GM12865 (cell line): ENCODE measurements around the gene EIF4G1.

Experiments used
- DNase-seq: peaks from one replicate; pipeline ENCODE4 v3.0.0; 2010; ENCODE audit warnings: low read depth
- H3K4me3 ChIP-seq: 2 replicates; pipeline ENCODE4 v1.5.1; 2011; ENCODE audit warnings: mild to moderate bottlenecking, low read depth, low read length, control low read depth
- TF ChIP-seq, protein P1 (sequence below): IDR thresholded peaks from 2 replicates; pipeline ENCODE4 v1.5.1; 2011; ENCODE audit warnings: low read length, control low read depth, low read depth, inconsistent platforms; ENCODE audit not compliant: insufficient read depth; ENCODE audit errors: missing control alignments

EIF4G1 gene

DNA sequence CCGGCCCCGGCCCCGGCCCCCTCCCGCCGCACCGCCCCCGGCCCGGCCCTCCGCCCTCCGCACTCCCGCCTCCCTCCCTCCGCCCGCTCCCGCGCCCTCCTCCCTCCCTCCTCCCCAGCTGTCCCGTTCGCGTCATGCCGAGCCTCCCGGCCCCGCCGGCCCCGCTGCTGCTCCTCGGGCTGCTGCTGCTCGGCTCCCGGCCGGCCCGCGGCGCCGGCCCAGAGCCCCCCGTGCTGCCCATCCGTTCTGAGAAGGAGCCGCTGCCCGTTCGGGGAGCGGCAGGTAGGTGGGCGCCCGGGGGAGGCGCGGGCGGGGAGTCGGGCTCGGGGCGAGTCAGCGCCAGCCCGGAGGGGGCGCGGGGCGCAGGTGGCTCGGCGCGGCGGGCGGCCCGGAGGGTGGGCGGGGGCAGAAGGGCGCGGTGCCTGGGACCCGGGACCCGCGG is 65.8 kb downstream of the EIF4G1 start:
- no peak overlapping the region for H3K4me3 ChIP-seq
- DNase-seq: no peak
- TF ChIP-seq, protein P1, sequence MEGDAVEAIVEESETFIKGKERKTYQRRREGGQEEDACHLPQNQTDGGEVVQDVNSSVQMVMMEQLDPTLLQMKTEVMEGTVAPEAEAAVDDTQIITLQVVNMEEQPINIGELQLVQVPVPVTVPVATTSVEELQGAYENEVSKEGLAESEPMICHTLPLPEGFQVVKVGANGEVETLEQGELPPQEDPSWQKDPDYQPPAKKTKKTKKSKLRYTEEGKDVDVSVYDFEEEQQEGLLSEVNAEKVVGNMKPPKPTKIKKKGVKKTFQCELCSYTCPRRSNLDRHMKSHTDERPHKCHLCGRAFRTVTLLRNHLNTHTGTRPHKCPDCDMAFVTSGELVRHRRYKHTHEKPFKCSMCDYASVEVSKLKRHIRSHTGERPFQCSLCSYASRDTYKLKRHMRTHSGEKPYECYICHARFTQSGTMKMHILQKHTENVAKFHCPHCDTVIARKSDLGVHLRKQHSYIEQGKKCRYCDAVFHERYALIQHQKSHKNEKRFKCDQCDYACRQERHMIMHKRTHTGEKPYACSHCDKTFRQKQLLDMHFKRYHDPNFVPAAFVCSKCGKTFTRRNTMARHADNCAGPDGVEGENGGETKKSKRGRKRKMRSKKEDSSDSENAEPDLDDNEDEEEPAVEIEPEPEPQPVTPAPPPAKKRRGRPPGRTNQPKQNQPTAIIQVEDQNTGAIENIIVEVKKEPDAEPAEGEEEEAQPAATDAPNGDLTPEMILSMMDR: no peak

DNA sequence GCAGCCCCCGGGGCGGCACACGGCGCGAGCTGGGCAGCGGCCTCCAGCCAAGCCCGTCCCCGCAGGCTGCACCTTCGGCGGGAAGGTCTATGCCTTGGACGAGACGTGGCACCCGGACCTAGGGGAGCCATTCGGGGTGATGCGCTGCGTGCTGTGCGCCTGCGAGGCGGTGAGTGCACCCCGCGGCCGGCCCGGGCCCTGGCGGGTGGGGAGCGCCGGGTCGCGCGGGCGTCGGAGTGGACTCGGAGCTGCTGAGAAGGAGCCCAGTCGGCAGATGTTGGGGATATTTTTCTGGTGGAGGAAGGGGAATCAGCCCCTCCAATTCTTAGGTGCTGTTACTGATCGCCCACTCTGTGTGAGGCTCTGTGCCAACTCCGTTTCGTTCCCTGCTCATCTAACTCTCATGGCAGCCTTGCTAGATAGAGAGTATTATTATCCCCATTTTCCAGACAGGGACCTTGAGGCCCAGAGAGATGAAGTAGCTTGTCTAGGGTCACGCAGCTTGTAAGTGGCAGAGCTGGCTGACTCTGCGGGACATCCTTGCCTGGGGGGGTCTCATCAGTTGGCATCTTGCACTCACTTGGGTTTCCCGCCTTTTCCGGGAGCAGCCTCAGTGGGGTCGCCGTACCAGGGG is 66.3 kb downstream of the EIF4G1 start:
- TF ChIP-seq, protein P1: no peak
- no peak for DNase-seq
- no peak overlapping the region for H3K4me3 ChIP-seq

GRCh38 chr3:184381261-184382224 is 67.1 kb downstream of the EIF4G1 start:
- DNase-seq: no peak
- TF ChIP-seq, protein P1: no peak
- H3K4me3 ChIP-seq: no peak overlapping the region

DNA sequence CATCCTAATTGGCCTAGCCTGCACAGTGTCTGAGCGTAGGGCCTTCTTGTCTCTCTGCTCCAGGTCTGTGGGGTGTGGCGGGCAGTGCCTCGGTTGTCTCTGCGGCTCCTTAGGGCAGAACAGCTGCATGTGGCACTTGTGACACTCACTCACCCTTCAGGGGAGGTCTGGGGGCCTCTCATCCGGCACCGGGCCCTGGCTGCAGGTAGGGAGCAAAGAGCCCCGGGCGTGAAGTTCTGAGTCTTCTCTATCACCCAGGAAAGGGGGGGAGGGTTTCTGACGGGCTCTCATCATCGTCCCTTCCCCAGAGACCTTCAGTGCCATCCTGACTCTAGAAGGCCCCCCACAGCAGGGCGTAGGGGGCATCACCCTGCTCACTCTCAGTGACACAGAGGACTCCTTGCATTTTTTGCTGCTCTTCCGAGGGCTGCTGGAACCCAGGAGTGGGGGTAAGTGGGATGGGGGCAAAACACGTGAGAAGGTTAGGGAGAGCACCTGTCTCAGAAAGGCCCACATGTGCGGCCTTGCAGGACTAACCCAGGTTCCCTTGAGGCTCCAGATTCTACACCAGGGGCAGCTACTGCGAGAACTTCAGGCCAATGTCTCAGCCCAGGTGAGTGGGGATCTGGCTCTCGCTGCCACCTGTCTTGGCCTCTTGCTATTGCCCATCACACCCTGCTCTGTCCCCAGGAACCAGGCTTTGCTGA is 68.1 kb downstream of the EIF4G1 start:
- no peak overlapping the region for H3K4me3 ChIP-seq
- no peak for DNase-seq
- TF ChIP-seq, protein P1: no peak

- no peak overlapping the region for H3K4me3 ChIP-seq
- DNase-seq: no peak
- TF ChIP-seq, protein P1: no peak
Observed at GRCh38 chr3:184383033-184383740, 68.8 kb downstream of the EIF4G1 start.

- DNase-seq: no peak
- TF ChIP-seq, protein P1: no peak
- H3K4me3 ChIP-seq: no peak overlapping the region
Observed at GRCh38 chr3:184384342-184384741, 69.9 kb downstream of the EIF4G1 start.
